ENCODE measurements around the gene NMT1. TPM values are rescaled to one million over a fixed set of nuclear protein-coding genes. Genes with fewer than 3 reads are reported as not detected.

Gene NMT1
- total RNA-seq, result 116 and 118 TPM in 2 replicates
- long read RNA-seq, full-length matches to known transcripts, result 21 of 57 reads
- long read RNA-seq, partial matches to known transcripts, result 11 of 57 reads
- long read RNA-seq, other reads (novel, unspliced or antisense), result 25 of 57 reads

- DNase-seq (ENCODE audit: low read depth, low spot score), result peak; percentile 88
- peaks cover 35% of the 10 kb centered on the region for H3K4me1 Mint-ChIP-seq
- H3K9me3 Mint-ChIP-seq, result no peaks in the 10 kb centered on the region
- H3K4me3 Mint-ChIP-seq, result peak within 1 kb of the TSS; percentile 99
- no peaks in the 10 kb centered on the region for H3K27me3 Mint-ChIP-seq (ENCODE audit: low read depth)
- no peaks in the 10 kb centered on the region for H3K36me3 Mint-ChIP-seq (ENCODE audit: low read depth)
- peak within 1 kb of the TSS; percentile 99 for H3K27ac Mint-ChIP-seq (ENCODE audit: unreplicated experiment)
- no peak for TF ChIP-seq CTCF (conservative IDR thresholded peaks at IDR 0.05)
Measured at GRCh38 chr17:45060797-45061605, at the start of gene NMT1. TSS of gene NMT1 (plus strand) at chr17:45061317. CDS start at chr17:45061330, 13 bp downstream.

- no peak for TF ChIP-seq CTCF (conservative IDR thresholded peaks at IDR 0.05)
- no peaks in the 10 kb centered on the region for H3K9me3 Mint-ChIP-seq
- H3K27ac Mint-ChIP-seq (ENCODE audit: unreplicated experiment), result no peak overlapping the region
- H3K27me3 Mint-ChIP-seq (ENCODE audit: low read depth), result peaks cover 16% of the 10 kb centered on the region
- DNase-seq (ENCODE audit: low read depth, low spot score), result no peak
- H3K36me3 Mint-ChIP-seq (ENCODE audit: low read depth), result no peaks in the 10 kb centered on the region
- H3K4me3 Mint-ChIP-seq, result no peak overlapping the region
- no peaks in the 10 kb centered on the region for H3K4me1 Mint-ChIP-seq
Measured at GRCh38 chr17:45011767-45012166, 49.4 kb upstream of the NMT1 start.

GRCh38 chr17:45013021-45013997, 47.8 kb upstream of the NMT1 start:
- no peak for TF ChIP-seq CTCF (conservative IDR thresholded peaks at IDR 0.05)
- Mint-ChIP-seq H3K4me1 (peaks cover 5% of the 10 kb centered on the region), H3K4me3 (no peak overlapping the region), H3K9me3 (no peaks in the 10 kb centered on the region), H3K27ac (ENCODE audit: unreplicated experiment) (no peak overlapping the region), H3K27me3 (ENCODE audit: low read depth) (peaks cover 18% of the 10 kb centered on the region), H3K36me3 (ENCODE audit: low read depth) (no peaks in the 10 kb centered on the region)
- no peak for DNase-seq (ENCODE audit: low read depth, low spot score)

- H3K27me3 Mint-ChIP-seq (ENCODE audit: low read depth), result peaks cover 41% of the 10 kb centered on the region
- peaks cover 2% of the 10 kb centered on the region for H3K36me3 Mint-ChIP-seq (ENCODE audit: low read depth)
- no peak overlapping the region for H3K27ac Mint-ChIP-seq (ENCODE audit: unreplicated experiment)
- DNase-seq (ENCODE audit: low read depth, low spot score), result no peak
- peak overlapping the region; percentile 15 for H3K4me3 Mint-ChIP-seq
- no peak for TF ChIP-seq CTCF (conservative IDR thresholded peaks at IDR 0.05)
- H3K9me3 Mint-ChIP-seq, result no peaks in the 10 kb centered on the region
- peaks cover 25% of the 10 kb centered on the region for H3K4me1 Mint-ChIP-seq
Measured at GRCh38 chr17:45016237-45016636, 44.9 kb upstream of the NMT1 start.

- peak; percentile 34 for TF ChIP-seq CTCF (conservative IDR thresholded peaks at IDR 0.05)
Measured at GRCh38 chr17:45016823-45017222, 44.3 kb upstream of the NMT1 start.

More at GRCh38 chr17:45016823-45017222, 44.3 kb upstream of the NMT1 start:
- Mint-ChIP-seq H3K9me3 (no peaks in the 10 kb centered on the region), H3K36me3 (ENCODE audit: low read depth) (peaks cover 2% of the 10 kb centered on the region), H3K4me1 (peaks cover 28% of the 10 kb centered on the region), H3K4me3 (peak overlapping the region; percentile 68), H3K27ac (ENCODE audit: unreplicated experiment) (no peak overlapping the region), H3K27me3 (ENCODE audit: low read depth) (peaks cover 46% of the 10 kb centered on the region)
- DNase-seq (ENCODE audit: low read depth, low spot score), result no peak

Data from neural crest cell (in vitro differentiated cells).